Fibroblast of gingiva (primary cell): ENCODE data around the gene NATD1.
"Not testable (repeated sequence)": the region's sequence is repeated elsewhere in the genome, so short reads cannot be mapped to it uniquely, and the experiment has no call there.

Experiments used
- DNase-seq: peaks from one replicate; pipeline ENCODE4 v3.0.0-alpha.2; 2011; ENCODE audit warnings: low read depth

NATD1 gene

GRCh38 chr17:21246698-21247097, 6.5 kb downstream of the NATD1 start:
- DNase-seq, result no peak

GRCh38 chr17:21245639-21246084, 7.5 kb downstream of the NATD1 start:
- no peak for DNase-seq

GRCh38 chr17:21243516-21244303, 9.5 kb downstream of the NATD1 start:
- no peak for DNase-seq

DNA sequence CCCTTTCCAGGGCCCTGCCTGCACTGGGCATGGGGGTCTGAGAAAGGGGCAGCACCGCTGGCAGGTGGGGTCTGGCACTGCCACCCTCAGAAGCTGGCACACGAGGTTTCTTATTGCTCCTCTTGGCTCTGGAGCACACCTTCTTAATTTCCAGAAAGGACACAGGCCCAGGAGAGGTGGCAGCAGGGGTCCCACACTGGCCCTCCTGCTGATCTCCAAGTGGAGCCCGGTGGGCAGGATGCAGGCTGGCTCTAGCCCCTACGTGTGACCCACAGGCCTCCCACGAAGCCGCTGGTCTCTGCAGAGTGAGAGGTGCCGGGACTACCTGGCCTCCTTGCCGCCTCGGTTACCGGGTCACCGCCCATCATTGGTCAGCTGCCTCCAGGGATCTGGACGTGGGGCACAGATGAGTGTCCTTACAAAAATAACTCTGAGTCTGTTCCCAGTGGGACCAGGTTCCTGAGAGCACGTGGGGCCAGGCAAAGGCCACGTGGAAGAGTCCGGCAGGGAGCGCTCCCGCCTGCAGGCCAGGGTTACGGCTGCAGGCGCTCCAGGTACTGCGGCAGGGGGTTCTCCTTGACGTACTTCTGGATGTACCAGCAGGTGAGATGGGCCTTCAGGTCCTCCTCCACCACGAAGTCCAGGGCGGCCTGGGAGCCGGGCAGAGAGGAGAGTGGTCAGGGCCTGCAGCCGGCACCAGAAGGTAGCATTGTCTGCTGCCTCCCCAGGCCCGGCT, 10.3 kb downstream of the NATD1 start:
- no peak for DNase-seq

DNA sequence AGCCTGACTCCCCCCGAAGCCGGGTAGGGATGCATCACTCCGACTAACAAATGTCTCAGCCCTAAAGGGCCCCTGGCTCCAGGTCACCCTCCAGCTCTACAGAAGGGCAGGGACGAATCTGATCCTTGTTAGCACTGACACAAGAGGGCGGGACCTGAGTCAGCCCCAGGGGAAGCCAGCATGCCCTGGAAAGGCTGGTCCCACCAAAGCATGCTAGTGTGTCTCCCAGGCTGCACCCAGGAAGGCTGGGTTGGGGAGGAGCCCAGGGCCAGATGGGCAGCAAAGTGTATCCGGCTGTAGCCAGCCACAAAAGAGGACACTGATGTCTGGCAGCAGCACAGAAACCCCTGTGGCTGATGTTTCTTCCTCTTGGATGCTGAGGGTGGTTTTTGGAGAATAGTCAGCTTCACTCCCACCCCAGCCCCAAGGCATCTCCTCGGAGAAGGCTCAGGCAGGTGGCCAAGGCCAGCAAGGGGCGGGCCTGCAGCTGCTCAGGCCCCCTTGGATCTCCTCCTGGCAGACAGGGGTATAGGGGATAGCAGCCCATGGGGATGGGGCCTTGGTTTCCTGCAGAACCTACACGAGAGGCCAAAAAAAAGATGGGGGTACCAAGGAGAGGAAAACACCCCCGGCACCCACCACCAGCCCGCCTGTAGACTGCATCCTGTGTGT, 11.0 kb downstream of the NATD1 start:
- peak; percentile 56 for DNase-seq

DNA sequence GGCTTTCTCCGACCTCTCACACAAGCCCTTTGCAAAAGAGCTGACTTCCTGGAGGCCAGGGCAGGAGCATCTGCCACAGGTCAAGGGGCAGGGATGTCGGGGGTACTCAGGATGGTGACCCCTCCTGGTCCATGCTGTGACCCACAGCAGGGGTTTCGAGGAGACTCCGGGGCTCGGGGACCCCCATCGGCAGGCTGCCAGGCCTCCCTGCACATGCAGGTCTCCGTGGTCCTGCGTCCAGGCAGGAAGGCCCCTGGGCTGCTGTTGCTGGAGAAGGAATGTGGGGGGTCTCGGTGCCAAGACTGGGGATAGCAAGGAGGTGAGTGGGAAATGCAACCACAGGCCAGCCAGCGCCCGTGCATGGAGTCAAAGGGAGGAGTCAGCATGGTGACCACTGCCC, 11.6 kb downstream of the NATD1 start:
- DNase-seq, result no peak

GRCh38 chr17:21240369-21241055, 12.7 kb downstream of the NATD1 start:
- DNase-seq, result no peak

- DNase-seq, result peak; percentile 37
These were observed 13.4 kb downstream of the NATD1 start for GRCh38 chr17:21239680-21240368.

DNA sequence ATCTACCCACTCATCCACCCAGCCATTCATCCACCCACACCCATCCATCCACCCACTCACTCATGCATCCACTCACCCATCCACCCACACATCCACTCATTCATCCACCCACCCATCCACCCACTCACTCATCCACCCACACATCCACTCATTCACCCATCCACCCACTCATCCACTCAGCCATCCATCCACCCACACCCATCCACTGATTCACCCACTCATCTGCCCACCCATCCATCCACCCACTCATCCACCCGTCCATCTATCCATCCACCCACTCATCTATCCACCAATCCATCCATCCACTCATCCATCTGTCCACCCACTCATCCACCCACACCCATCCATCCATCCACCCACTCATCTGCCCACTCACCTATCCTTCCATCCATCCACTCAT, 17.3 kb downstream of the NATD1 start:
- DNase-seq, result no peak

GRCh38 chr17:21233581-21234347, 19.4 kb downstream of the NATD1 start:
- no peak for DNase-seq

DNA sequence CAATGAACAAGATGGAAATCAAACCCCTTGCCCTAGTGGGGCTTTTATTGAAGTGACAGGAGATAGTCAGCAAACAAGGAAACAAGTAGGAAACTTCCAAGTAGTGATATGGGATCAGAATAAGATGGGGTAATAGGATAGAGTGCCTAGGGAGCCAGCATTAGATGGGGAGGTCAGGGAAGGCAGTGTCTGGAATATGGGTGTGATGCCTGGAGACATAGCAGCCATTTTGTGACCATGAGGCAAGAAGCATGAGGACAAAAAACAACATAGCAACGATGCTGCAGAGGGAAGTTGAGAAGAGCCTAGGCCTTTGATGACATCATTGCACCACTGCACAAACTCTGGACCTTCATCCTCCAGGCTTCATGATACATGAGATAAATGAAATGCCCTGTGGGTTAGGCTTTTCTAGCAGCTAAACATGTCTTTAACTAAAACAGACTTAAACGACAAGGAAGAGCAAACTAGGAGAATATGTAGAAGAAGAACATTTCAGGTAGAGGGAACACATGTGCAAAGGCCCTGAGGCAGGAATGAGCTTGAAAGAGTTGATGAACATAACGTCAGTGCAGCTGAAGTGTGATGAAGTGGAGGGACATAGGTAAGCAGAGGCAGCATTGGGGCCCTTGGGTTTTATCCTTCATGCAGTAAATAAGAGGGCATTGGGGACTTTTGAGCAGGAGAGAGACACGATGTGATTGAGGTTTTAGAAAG, 21.0 kb downstream of the NATD1 start:
- no peak for DNase-seq

DNA sequence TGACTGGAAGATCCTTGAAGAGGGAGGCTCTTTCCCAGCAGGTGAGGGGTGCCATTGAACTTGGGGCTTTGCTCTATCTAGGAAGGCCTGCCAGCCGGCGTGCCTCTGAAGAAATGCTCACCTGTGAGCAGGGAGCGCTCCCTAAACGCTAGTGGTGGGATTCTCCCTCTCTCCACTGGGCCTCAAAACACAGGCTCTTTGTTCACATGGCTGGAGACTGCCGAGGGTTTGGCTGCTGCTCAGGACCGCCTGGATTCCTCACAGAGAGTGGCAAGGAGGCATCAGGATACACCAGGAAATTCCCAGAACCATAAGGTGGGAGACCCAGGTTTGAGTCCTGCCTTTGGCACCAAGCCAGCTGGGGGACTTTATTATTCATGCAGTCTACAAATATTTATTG, 21.7 kb downstream of the NATD1 start:
- DNase-seq, result no peak

GRCh38 chr17:21228845-21229244, 24.4 kb downstream of the NATD1 start:
- DNase-seq, result no peak

GRCh38 chr17:21228111-21228510, 25.1 kb downstream of the NATD1 start:
- no peak for DNase-seq

DNA sequence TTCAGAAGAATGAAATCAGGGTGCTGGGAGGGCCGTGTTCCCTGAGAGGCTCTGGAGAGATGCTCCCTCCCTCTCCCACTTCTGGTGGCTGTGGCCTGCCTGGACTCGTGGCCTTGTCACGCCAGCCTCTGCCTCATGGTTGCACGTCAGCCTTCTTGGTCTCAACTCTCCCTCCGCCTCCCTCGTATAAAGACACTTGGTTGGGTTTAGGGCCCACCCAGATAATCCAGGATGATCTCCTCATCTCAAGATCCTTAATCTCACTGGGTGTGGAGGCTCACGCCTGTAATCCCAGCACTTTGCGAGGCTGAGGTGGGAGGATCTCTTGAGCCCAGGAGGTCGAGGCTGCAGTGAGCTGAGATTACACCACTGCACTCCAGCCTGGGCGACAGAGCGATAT, 25.9 kb downstream of the NATD1 start:
- DNase-seq, result not testable (repeated sequence)

DNA sequence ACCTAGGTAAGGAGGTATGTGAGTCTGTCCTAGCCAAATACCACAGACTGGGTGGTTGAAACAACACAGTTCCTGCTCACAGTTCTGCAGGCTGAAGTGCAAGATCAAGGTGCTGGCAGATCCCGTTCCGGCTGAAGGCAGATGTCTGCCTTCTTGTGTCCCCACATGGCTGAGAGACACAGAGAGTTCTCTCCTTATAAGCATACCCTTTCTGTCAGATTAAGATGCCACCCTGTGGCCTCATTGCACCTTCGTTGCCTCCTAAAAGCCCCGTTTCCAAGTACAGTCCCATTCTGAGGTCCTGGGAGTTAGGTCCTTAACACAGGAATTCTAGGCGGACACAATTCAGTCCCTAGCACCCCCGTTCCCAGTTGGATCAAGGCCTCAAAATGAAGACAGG, 30.1 kb downstream of the NATD1 start:
- no peak for DNase-seq

GRCh38 chr17:21218831-21219380, 34.3 kb downstream of the NATD1 start:
- peak; percentile 15 for DNase-seq

- DNase-seq, result no peak
These were observed 35.1 kb downstream of the NATD1 start for GRCh38 chr17:21218101-21218500.

GRCh38 chr17:21217346-21217745, 35.9 kb downstream of the NATD1 start:
- DNase-seq, result no peak

DNA sequence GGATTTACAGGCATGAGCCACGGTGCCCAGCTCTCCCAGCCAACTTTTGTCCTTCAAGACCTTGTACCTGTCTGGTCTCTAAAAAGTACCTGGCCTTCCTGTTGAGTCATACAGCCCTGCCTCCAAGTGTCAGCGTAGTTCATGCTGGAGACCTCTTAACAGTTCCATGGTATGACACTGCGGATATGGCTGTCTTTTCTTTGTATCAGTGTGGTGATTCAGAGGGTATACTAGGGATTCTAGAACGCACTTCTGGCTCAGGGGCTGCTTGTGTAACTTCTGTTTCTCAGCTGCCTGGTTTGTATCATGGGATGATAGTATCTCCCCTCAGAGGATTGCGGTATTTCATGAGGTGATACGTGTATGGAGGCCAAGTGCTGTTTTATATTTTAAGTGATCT, 37.3 kb downstream of the NATD1 start:
- no peak for DNase-seq
